Esophagus muscularis mucosa (tissue), 4 donors: ENCODE measurements around the gene UNC5CL. TPM values are rescaled to one million over a fixed set of nuclear protein-coding genes. Genes with fewer than 3 reads are reported as not detected.

Experiments
- DNase-seq: peaks from one replicate; pipeline ENCODE4 v3.0.0-alpha.2; 2017; ENCODE audit errors: extremely low spot score
- H3K27ac ChIP-seq, 4 donors: fragments of 200-600 bp; sonication (generic); replicated peaks in 1 of 4; 1 replicate in 3 of 4; 2 replicates in 1 of 4; pipeline ENCODE4 v1.5.1; 2016 to 2019; ENCODE audit warnings: mild to moderate bottlenecking in 1 of 4
- H3K27me3 ChIP-seq, 4 donors: fragments of 200-600 bp; sonication (generic); one replicate each; pipeline versions ENCODE4 v1.5.1 to v1.6.0; 2016 to 2019
- H3K36me3 ChIP-seq, 4 donors: fragments of 200-600 bp; sonication (generic); one replicate each; pipeline ENCODE4 v1.5.1; 2016 to 2019
- H3K4me1 ChIP-seq, 4 donors: fragments of 200-600 bp; sonication (generic); one replicate each; pipeline ENCODE4 v1.5.1; 2016 to 2019
- H3K4me3 ChIP-seq, 4 donors: fragments of 200-600 bp; sonication (generic); 1 replicate in 2 of 4; 2 replicates in 2 of 4; pipeline ENCODE4 v1.5.1; 2016 to 2019; ENCODE audit warnings: mild to moderate bottlenecking in 4 of 4, moderate library complexity in 1 of 4
- H3K9me3 ChIP-seq, 4 donors: fragments of 200-600 bp; sonication (generic); 1 replicate in 3 of 4; 2 replicates in 1 of 4; pipeline ENCODE4 v1.5.1; 2016 to 2019
- EP300 ChIP-seq: sonication (generic); formaldehyde crosslinking; IDR thresholded peaks from one replicate; pipeline ENCODE4 v1.6.1; 2017; ENCODE audit warnings: antibody characterized with exemption
- POLR2A ChIP-seq: fragments of 450-650 bp; IDR thresholded peaks from one replicate; pipeline ENCODE4 v1.6.1; 2017; ENCODE audit warnings: antibody characterized with exemption, moderate library complexity, mild to moderate bottlenecking, low read depth
- POLR2AphosphoS5 ChIP-seq, 2 donors: sonication (generic); formaldehyde crosslinking; IDR thresholded peaks; one replicate each; pipeline ENCODE4 v1.6.1; 2017; ENCODE audit warnings: antibody characterized with exemption in 2 of 2
- WGBS: methylation state at CpG from one replicate; pipeline ENCODE4 v1.1.5; 2018; 5-methylcytosine and 5-hydroxymethylcytosine counted together
- intact Hi-C: fragments of 100-400 bp; cut with DNase I; formaldehyde crosslinking; loops from one replicate; pipeline ENCODE4 v1.15.1; 2023
- total RNA-seq, 4 donors: library from RNA; depleted of rRNA; stranded (reverse); fragments of >200 nt; gene quantifications; one replicate each; pipeline versions ENCODE4 v1.1.0 to v1.2.1, GENCODE V29; 2016
- TF ChIP-seq, protein P1 (sequence below), 3 experiments: fragments of 200-600 bp in 2 of 3; fragments of 450-650 bp in 1 of 3; sonication (generic) in 2 of 3; IDR thresholded peaks; one replicate each; pipeline ENCODE4 v1.5.1; 2017 to 2019; ENCODE audit warnings: antibody characterized with exemption in 3 of 3, mild to moderate bottlenecking in 2 of 3, moderate library complexity in 1 of 3

The UNC5CL gene
- total RNA-seq, 4 donors from 2014 or later, result 0.33 to 0.83 (median 0.60) TPM

DNA sequence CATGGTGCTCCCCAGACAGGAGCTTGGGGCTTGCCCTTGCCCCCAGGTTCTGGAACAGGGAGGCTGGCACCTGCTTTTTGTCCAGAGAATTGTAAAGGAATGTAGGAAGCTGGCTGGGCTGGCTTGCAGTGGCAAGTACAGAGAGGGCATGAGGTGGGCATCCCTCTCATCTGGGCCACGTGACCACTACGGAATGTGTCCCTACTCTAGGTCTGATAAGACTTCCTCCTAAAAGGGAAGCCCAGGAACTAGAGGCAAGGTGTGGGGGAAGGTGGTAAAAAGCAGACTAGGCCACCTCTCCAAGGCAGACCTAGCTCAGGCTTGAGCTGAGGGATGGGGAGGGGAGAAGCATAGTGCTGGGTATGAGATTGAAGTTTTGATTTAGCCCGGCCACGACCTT lies 38.8 kb downstream of the UNC5CL start:
- TF ChIP-seq POLR2A, result no peak
- TF ChIP-seq, protein P1, sequence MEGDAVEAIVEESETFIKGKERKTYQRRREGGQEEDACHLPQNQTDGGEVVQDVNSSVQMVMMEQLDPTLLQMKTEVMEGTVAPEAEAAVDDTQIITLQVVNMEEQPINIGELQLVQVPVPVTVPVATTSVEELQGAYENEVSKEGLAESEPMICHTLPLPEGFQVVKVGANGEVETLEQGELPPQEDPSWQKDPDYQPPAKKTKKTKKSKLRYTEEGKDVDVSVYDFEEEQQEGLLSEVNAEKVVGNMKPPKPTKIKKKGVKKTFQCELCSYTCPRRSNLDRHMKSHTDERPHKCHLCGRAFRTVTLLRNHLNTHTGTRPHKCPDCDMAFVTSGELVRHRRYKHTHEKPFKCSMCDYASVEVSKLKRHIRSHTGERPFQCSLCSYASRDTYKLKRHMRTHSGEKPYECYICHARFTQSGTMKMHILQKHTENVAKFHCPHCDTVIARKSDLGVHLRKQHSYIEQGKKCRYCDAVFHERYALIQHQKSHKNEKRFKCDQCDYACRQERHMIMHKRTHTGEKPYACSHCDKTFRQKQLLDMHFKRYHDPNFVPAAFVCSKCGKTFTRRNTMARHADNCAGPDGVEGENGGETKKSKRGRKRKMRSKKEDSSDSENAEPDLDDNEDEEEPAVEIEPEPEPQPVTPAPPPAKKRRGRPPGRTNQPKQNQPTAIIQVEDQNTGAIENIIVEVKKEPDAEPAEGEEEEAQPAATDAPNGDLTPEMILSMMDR (IDR thresholded peaks at IDR 0.05), result no peak
- TF ChIP-seq POLR2AphosphoS5 (IDR thresholded peaks at IDR 0.05), result no peak
- no peak for DNase-seq
- WGBS, result 84% methylated on average over 4 of the region's 4 CpGs
- no peaks in the 10 kb centered on the region for H3K9me3 ChIP-seq
- no peak overlapping the region for H3K4me3 ChIP-seq
- no peaks in the 10 kb centered on the region for H3K27me3 ChIP-seq
- no peaks in the 10 kb centered on the region for H3K36me3 ChIP-seq
- peaks cover 20 to 29% (median 22%) of the 10 kb centered on the region in 4 donors for H3K4me1 ChIP-seq
- no peak overlapping the region for H3K27ac ChIP-seq
- intact Hi-C loops, result no loop called here

DNA sequence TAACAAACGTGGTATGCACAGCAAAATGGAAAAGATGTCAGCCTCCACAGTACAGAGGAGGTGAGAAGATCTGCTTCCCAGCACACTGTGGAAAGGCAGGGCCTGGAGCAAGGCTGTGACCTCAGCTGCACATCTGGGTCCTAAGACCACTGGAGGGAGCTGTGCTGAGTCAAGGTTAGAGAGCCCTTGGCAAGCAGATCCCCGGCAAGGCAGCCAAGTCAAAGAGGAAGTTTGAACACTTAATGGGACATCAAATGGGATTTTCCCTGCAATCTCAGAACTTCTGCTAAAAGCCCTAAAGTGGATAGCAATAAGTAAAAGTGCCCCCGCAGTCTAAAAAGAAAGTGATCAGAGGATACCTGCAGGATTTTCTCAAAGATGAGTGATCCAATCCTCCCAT lies 39.5 kb downstream of the UNC5CL start:
- Histone ChIP-seq H3K27ac (no peak overlapping the region), H3K4me1 (peaks cover 20 to 29% (median 22%) of the 10 kb centered on the region in 4 donors), H3K27me3 (no peaks in the 10 kb centered on the region), H3K4me3 (no peak overlapping the region), H3K9me3 (no peaks in the 10 kb centered on the region), H3K36me3 (no peaks in the 10 kb centered on the region)
- TF ChIP-seq, protein P1 (IDR thresholded peaks at IDR 0.05), result peak in 2 of 3 experiments; percentile 12 to 37
- TF ChIP-seq EP300 (no peak), POLR2A (no peak), POLR2AphosphoS5 (IDR thresholded peaks at IDR 0.05) (no peak)
- DNase-seq, result no peak
- intact Hi-C loops, result no loop called here
- 41% methylated on average over 3 of the region's 3 CpGs for WGBS

DNA sequence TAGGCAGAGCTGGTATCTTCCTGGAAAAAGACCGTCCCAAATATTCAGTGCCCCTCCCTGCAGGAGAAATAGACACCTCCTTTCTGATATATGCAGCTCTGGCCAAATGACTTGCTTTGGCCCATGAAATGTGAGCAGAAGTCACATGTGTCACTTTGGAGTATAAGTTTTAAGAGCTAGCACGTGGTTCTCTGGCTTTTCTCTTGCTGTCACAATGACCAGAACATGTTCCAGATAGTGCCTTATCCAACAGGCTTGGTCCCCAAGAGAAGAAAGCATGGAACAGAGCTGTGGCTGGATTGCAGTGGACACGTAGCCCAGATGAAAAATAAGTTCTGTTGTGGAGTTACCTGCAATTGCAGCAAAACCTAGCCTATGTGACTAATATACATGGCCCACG lies 40.4 kb downstream of the UNC5CL start:
- 91% methylated on average over 4 of the region's 4 CpGs for WGBS
- Histone ChIP-seq H3K4me1 (peaks cover 20 to 29% (median 22%) of the 10 kb centered on the region in 4 donors), H3K4me3 (no peak overlapping the region), H3K27me3 (no peaks in the 10 kb centered on the region), H3K27ac (no peak overlapping the region), H3K9me3 (no peaks in the 10 kb centered on the region), H3K36me3 (no peaks in the 10 kb centered on the region)
- intact Hi-C loops, result no loop called here
- no peak for DNase-seq
- TF ChIP-seq, protein P1 (IDR thresholded peaks at IDR 0.05), result no peak
- no peak for TF ChIP-seq POLR2AphosphoS5 (IDR thresholded peaks at IDR 0.05)
- no peak for TF ChIP-seq EP300
- TF ChIP-seq POLR2A, result no peak

DNA sequence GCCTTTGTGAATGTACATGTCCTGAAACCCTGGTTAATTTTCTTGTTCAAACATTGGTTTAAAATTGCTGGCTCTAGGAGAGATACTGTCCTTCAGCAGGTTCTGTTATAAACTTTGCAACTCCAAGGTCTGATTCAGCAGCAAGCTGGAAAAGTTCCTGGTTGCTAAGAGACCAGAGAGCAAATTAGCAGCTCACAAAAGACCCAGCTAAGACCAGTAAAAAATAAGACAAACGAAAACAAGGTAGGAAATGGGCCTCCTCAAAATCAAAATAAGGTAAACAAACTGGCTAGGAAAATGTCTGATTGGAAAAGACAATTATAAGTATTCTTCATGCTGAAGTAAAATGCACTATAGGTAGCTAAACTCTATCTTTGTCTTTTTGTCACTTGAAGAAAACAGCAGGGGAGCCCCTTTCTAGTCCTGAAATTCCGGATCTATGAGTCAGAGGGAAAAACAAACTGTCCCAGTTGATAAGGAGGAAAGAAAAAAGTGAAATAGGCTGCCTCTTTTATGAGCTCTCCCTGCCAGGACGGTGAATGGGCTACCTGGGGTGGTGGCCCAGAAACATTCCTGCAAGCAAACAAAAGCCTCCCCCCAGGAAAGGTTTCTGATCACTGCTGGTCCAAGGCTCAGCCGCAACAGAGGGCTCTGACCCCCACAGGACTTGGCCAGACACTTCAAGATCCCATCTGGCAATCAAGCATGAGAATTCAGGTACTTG lies 41.6 kb downstream of the UNC5CL start:
- no peak for DNase-seq
- WGBS, result 42% methylated on average over 4 of the region's 4 CpGs
- TF ChIP-seq POLR2AphosphoS5 (IDR thresholded peaks at IDR 0.05), result no peak
- no peak for TF ChIP-seq EP300
- TF ChIP-seq, protein P1 (IDR thresholded peaks at IDR 0.05), result no peak
- TF ChIP-seq POLR2A, result no peak
- intact Hi-C loops, result no loop called here
- Histone ChIP-seq H3K4me3 (no peak overlapping the region), H3K4me1 (peaks cover 20 to 29% (median 22%) of the 10 kb centered on the region in 4 donors), H3K27ac (peak overlapping the region in 3 of 4 donors; percentile 37 to 68 (median 64)), H3K9me3 (no peaks in the 10 kb centered on the region), H3K36me3 (no peaks in the 10 kb centered on the region), H3K27me3 (no peaks in the 10 kb centered on the region)
